ENCODE measurements around the gene BAHCC1.

BAHCC1 gene

DNA sequence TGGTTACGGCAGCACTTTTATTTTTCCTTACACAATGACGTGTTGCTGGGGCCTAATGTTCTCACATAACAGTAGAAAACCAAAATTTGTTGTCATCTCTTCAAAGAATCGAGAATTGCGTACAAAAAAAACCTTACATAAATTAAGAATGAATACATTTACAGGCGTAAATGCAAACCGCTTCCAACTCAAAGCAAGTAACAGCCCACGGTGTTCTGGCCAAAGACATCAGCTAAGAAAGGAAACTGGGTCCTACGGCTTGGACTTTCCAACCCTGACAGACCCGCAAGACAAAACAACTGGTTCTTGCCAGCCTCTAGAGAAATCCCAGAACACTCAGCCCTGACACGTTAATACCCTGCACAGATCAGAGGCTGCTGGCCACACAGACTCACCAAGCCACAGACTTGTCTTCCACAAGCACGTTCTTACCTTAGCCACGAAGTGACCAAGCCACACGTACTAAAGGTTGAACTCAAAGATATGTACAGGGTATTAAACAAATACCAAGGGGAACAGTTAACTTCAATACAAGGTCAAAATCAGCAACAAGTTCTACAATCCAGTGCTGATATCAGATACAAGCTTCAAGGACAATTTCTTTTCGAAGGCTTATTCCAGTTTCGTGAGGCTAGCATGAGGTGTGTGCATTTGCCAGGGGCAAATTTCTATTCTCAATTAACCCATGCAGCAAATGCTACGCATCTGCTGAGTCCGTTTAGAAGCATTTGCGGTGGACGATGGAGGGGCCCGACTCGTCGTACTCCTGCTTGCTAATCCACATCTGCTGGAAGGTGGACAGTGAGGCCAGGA lies 114.9 kb downstream of the BAHCC1 start:
- TF ChIP-seq, protein P1, sequence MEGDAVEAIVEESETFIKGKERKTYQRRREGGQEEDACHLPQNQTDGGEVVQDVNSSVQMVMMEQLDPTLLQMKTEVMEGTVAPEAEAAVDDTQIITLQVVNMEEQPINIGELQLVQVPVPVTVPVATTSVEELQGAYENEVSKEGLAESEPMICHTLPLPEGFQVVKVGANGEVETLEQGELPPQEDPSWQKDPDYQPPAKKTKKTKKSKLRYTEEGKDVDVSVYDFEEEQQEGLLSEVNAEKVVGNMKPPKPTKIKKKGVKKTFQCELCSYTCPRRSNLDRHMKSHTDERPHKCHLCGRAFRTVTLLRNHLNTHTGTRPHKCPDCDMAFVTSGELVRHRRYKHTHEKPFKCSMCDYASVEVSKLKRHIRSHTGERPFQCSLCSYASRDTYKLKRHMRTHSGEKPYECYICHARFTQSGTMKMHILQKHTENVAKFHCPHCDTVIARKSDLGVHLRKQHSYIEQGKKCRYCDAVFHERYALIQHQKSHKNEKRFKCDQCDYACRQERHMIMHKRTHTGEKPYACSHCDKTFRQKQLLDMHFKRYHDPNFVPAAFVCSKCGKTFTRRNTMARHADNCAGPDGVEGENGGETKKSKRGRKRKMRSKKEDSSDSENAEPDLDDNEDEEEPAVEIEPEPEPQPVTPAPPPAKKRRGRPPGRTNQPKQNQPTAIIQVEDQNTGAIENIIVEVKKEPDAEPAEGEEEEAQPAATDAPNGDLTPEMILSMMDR (IDR thresholded peaks at IDR 0.05; ENCODE audit: borderline replicate concordance, insufficient read depth, low read depth, low read length): no peak
- H3K4me3 ChIP-seq (ENCODE audit: low read depth, low read length): peak overlapping the region; percentile 61

- TF ChIP-seq, protein P1 (IDR thresholded peaks at IDR 0.05; ENCODE audit: borderline replicate concordance, insufficient read depth, low read depth, low read length): no peak
- peak overlapping the region; percentile 61 for H3K4me3 ChIP-seq (ENCODE audit: low read depth, low read length)
These were observed 115.7 kb downstream of the BAHCC1 start for GRCh38 chr17:81510785-81511553.

GRCh38 chr17:81511554-81511803 lies 116.2 kb downstream of the BAHCC1 start:
- peak overlapping the region; percentile 61 for H3K4me3 ChIP-seq (ENCODE audit: low read depth, low read length)
- TF ChIP-seq, protein P1 (IDR thresholded peaks at IDR 0.05; ENCODE audit: borderline replicate concordance, insufficient read depth, low read depth, low read length): no peak

- H3K4me3 ChIP-seq (ENCODE audit: low read depth, low read length): peak overlapping the region; percentile 61
- TF ChIP-seq, protein P1 (IDR thresholded peaks at IDR 0.05; ENCODE audit: borderline replicate concordance, insufficient read depth, low read depth, low read length): no peak
These were observed 116.7 kb downstream of the BAHCC1 start for GRCh38 chr17:81511804-81512561.

DNA sequence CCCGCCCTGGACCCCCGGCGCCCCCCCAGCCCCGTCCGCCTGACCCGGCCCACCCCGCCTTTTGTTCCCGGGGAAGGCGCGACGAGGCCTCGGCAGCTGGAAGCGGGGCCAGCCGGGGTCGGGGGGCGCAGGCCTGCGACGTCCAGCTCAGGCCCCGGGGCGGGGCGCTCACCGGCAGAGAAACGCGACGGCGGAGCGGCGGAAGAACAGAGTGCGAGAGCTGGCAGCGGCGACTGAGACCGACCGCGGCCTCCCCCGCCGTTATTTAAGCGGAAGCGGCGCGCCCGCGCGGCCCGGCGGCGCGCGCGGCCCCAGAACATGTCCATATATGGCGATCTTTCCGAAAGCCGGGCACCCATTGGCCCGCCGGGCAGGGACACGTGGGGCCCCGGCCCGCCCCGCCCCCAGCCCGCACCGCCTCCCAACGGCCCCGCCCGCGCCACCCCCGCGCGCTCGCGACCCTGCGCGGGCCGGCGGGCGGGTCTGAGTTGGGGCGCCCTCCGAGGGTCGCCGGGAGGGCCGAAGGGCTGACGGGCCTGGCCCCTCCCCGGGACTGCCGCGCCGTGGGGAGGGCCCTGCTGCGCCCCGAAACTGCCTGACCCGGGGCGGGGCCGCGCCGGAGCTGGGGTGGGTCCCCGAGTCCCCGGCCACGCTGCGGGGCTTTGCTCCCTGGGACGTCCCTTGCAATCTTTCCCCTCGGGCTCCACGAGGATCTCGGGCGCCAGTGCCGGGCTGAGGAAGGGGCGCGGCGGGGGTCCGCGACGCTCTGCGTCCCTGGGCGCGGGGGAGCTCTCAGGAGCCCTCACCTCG lies 117.5 kb downstream of the BAHCC1 start, which contains the start of gene ACTG1:
ACTG1 (minus strand) TSS at position 238 of the 810 bp plus-strand sequence. CDS start 445 bp downstream, outside the sequence.
- TF ChIP-seq, protein P1 (IDR thresholded peaks at IDR 0.05; ENCODE audit: borderline replicate concordance, insufficient read depth, low read depth, low read length): no peak

DNA sequence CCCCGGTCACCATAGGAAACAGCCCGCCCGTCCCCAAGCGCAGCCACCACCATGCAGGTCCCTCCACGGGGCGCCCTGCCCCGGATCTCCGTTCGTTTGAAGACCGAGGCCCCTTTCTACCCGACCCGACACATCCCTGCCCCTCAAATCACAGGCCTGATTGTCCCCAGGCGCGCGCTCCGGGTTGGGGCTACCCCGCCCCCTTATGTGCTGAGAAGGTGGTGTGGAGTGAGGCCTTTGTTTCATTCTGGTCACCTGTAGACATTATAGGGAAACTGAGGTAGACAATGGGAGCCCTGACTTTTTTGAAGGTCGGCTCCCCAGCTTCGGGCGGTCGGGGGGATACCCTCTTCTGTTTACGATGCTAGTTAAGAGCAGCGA lies 118.1 kb downstream of the BAHCC1 start:
- TF ChIP-seq, protein P1 (IDR thresholded peaks at IDR 0.05; ENCODE audit: borderline replicate concordance, insufficient read depth, low read depth, low read length): no peak
- H3K4me3 ChIP-seq (ENCODE audit: low read depth, low read length): peak overlapping the region; percentile 71

More for the DNA sequence above, 117.5 kb downstream of the BAHCC1 start, which contains the start of gene ACTG1:
- peak within 1 kb of the TSS; percentile 71 for H3K4me3 ChIP-seq (ENCODE audit: low read depth, low read length)
